ENCODE results near the gene PTCD2. TPM values are rescaled to one million over a fixed set of nuclear protein-coding genes. Genes with fewer than 3 reads are reported as not detected.

PTCD2 gene
- total RNA-seq, 1 donor from 2014 or later: 6.9 TPM

DNA sequence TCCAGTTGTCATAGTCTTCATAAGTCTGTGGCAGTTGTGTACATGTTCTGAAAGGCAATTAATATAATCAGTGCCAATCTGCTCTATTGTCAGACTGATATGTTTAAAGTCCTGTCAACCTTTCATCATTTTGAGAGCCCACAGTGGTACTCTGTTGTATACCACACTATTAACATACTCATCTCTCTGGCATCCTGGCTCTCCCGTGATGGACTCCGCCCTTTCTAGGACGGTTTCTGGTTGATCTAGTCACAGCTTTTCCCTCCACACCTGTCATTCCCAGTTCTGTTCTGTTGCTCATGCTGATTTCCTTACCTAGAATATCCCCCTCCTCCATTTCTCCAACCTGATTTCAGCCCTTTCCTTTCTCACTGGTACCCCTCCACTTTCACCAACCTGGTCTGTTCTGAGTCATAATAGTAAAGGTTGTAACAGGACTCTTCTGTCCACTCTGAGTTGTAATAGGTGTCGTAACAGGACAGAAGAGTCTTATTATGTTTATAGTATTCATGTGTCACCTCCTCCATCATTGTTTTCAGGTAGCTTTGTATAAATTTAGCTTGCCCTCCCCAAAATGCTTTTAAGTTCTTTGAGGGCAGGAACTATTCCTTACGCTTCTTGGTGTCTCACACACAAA, 4.1 kb downstream of the PTCD2 start:
- Histone ChIP-seq H3K9me3 (no peaks in the 10 kb centered on the region), H3K4me1 (peaks cover 17% of the 10 kb centered on the region), H3K27ac (no peak overlapping the region), H3K4me3 (no peak overlapping the region), H3K27me3 (no peaks in the 10 kb centered on the region), H3K36me3 (peaks cover 0 to 13% of the 10 kb centered on the region in 2 donors)
- intact Hi-C loops (cut with DNase I): no loop called here
- no peak for DNase-seq (ENCODE audit: extremely low spot score in 2 of 2)
- TF ChIP-seq POLR2A (IDR thresholded peaks at IDR 0.05) (no peak), POLR2AphosphoS5 (IDR thresholded peaks at IDR 0.05; ENCODE audit: insufficient read depth in 1 of 2, low read depth in 1 of 2) (no peak), CTCF (IDR thresholded peaks at IDR 0.05) (no peak)

- no peak overlapping the region for H3K27ac ChIP-seq
Observed at GRCh38 chr5:72325566-72326305, 5.6 kb downstream of the PTCD2 start.

DNA sequence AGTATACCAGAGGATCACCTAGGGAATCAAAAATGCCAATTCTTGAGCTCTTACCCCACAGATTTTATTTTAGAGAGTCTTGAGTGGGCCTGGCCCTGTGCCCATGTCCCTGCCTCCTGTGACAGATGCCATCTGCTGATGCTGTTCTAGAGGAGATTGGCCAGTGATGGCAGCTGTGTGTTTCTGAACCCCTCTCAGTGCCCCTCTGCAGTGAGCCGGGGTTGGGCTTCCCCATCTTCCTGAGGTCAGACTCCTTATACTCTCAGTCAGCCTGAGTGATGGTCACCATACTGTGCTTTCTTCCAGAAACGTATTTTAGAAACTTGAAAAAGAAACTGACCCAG, 6.1 kb downstream of the PTCD2 start:
- TF ChIP-seq CTCF (IDR thresholded peaks at IDR 0.05): no peak
- no peak for TF ChIP-seq POLR2AphosphoS5 (IDR thresholded peaks at IDR 0.05; ENCODE audit: insufficient read depth in 1 of 2, low read depth in 1 of 2)
- no peak for TF ChIP-seq POLR2A (IDR thresholded peaks at IDR 0.05)
- no peak for DNase-seq (ENCODE audit: extremely low spot score in 2 of 2)
- H3K27ac ChIP-seq: no peak overlapping the region
- no peaks in the 10 kb centered on the region for H3K9me3 ChIP-seq
- no peak overlapping the region for H3K4me3 ChIP-seq
- H3K4me1 ChIP-seq: peaks cover 5% of the 10 kb centered on the region
- intact Hi-C loops (cut with DNase I): no loop called here
- peaks cover 0 to 24% of the 10 kb centered on the region in 2 donors for H3K36me3 ChIP-seq
- no peaks in the 10 kb centered on the region for H3K27me3 ChIP-seq

More at GRCh38 chr5:72325566-72326305, 5.6 kb downstream of the PTCD2 start:
- no peak overlapping the region for H3K4me3 ChIP-seq
- DNase-seq (ENCODE audit: extremely low spot score in 2 of 2): no peak
- H3K4me1 ChIP-seq: peaks cover 11% of the 10 kb centered on the region
- no peaks in the 10 kb centered on the region for H3K27me3 ChIP-seq
- no peaks in the 10 kb centered on the region for H3K9me3 ChIP-seq
- TF ChIP-seq CTCF (IDR thresholded peaks at IDR 0.05) (no peak), POLR2AphosphoS5 (IDR thresholded peaks at IDR 0.05; ENCODE audit: insufficient read depth in 1 of 2, low read depth in 1 of 2) (no peak), POLR2A (IDR thresholded peaks at IDR 0.05) (no peak)
- intact Hi-C loops (cut with DNase I): no loop called here
- peaks cover 0 to 24% of the 10 kb centered on the region in 2 donors for H3K36me3 ChIP-seq

DNA sequence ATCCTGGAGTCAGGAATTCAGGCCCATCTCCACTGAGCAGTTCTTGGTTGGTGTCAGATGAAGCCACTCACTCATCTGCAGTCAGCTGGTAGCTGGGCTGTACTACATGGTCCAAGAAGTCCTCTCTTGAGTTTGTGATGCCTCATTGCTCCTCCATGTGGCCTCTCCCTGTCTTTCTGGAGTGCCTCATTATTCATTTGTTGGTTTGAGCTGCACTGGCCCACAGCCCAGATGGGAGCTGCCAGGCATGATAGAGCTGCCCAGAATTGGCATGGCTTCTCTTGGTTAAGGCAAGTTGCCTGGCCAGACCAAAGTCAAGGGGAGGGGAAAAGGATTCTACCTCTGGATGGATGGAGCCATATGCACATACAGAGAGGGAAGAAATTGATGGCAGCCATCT, 8.0 kb downstream of the PTCD2 start:
- no peak for DNase-seq (ENCODE audit: extremely low spot score in 2 of 2)
- Histone ChIP-seq H3K4me1 (no peaks in the 10 kb centered on the region), H3K27ac (no peak overlapping the region), H3K36me3 (peaks cover 0 to 24% of the 10 kb centered on the region in 2 donors), H3K9me3 (no peaks in the 10 kb centered on the region), H3K27me3 (no peaks in the 10 kb centered on the region), H3K4me3 (no peak overlapping the region)
- TF ChIP-seq POLR2AphosphoS5 (IDR thresholded peaks at IDR 0.05; ENCODE audit: insufficient read depth in 1 of 2, low read depth in 1 of 2): no peak
- no peak for TF ChIP-seq POLR2A (IDR thresholded peaks at IDR 0.05)
- no peak for TF ChIP-seq CTCF (IDR thresholded peaks at IDR 0.05)
- intact Hi-C loops (cut with DNase I): no loop called here

GRCh38 chr5:72330712-72331111, 10.5 kb downstream of the PTCD2 start:
- no peaks in the 10 kb centered on the region for H3K4me1 ChIP-seq
- intact Hi-C loops (cut with DNase I): no loop called here
- DNase-seq (ENCODE audit: extremely low spot score in 2 of 2): no peak
- H3K27me3 ChIP-seq: no peaks in the 10 kb centered on the region
- H3K4me3 ChIP-seq: no peak overlapping the region
- no peaks in the 10 kb centered on the region for H3K9me3 ChIP-seq
- peaks cover 0 to 26% of the 10 kb centered on the region in 2 donors for H3K36me3 ChIP-seq
- H3K27ac ChIP-seq: no peak overlapping the region
- TF ChIP-seq POLR2A (IDR thresholded peaks at IDR 0.05) (no peak), POLR2AphosphoS5 (IDR thresholded peaks at IDR 0.05; ENCODE audit: insufficient read depth in 1 of 2, low read depth in 1 of 2) (no peak), CTCF (IDR thresholded peaks at IDR 0.05) (no peak)
